GM21528 (cell line): ENCODE data around the gene TSPAN14.

Experiments
- ATAC-seq: cut with Tn5 transposase; IDR thresholded peaks from one replicate; pipeline ENCODE4 v1.9.1; 2021; ENCODE audit warnings: mild to moderate bottlenecking, moderate library complexity; ENCODE audit not compliant: unreplicated experiment, low FRiP score

TSPAN14 gene

DNA sequence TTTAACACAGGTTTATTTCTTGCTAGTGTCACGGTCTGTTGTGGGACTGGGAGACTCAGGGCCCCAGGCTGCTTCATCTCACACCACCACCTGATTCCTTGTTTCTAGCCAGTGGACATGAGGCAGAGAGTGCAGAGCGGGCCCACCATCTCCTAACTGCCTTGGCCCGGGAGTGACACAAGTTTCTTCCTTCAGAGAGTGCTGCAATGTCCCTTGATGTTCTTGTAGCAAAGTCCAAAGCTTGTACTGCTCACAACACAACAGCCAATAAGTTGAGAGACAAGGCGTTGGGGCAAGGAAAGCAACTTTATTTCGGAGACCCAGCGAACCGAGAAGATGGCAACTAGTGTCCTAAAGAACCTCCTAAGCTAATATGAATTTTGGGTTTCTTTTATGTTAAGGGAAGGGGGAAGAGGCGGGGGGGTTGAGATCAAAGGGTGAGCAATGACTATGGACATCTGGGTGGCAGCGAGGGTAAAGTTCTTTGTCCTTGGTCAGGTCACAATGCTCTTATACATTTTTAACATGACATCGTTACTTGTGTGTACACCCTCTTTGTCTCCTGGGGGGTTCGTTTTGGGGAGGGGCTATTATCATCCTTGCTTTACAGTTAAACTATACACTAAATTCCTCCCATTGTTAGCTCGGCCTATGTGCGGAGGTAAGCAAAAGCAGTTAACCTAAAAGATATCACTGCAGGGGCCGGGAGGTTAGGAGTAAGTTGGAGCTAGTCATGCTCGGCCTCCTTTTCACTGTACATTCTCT lies 115.2 kb downstream of the TSPAN14 start:
- ATAC-seq: no peak

DNA sequence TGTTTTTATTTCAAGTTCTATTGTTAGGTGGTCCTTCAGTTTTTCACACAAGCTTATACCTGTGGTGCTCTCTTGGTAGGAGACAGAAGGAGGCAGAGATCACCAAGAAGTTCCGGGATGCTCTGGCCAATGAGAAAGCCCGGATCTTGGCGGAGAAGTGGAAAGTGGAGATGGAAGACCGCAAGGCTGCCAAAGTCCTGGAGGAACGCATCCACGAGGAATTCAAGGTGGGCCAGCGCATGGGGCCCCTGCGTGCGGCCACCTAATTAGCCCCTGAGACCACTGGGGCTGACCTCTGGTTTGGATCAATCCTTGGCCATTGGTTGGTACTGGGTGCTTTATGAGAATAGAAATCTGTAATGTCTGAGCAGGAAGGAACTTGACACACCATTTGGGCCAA lies 117.2 kb downstream of the TSPAN14 start:
- no peak for ATAC-seq

GRCh38 chr10:80579181-80579763 lies 125.2 kb downstream of the TSPAN14 start:
- no peak for ATAC-seq

- no peak for ATAC-seq
These were observed 125.9 kb downstream of the TSPAN14 start for GRCh38 chr10:80579849-80580637.

- ATAC-seq: no peak
These were observed 126.7 kb downstream of the TSPAN14 start for GRCh38 chr10:80580638-80581468.

GRCh38 chr10:80581469-80581835 lies 127.3 kb downstream of the TSPAN14 start:
- ATAC-seq: no peak

GRCh38 chr10:80582286-80582960 lies 128.3 kb downstream of the TSPAN14 start:
- ATAC-seq: no peak
